Astrocyte (in vitro differentiated cells and primary cell): Measurements from ENCODE around the gene PRSS38. TPM values are rescaled to one million over a fixed set of nuclear protein-coding genes. Genes with fewer than 3 reads are reported as not detected.

ENCODE experiments used
- DNase-seq: peaks from one replicate; pipeline ENCODE4 v3.0.0-alpha.2; 2010; ENCODE audit warnings: low read depth
- FAIRE-seq: peaks from 2 replicates; lab custom pipeline; 2011; peaks lifted over from hg19 to GRCh38; lab: Jason Lieb, UNC
- H2AFZ ChIP-seq: 2 replicates; pipeline ENCODE4 v1.6.0; 2012; ENCODE audit warnings: low read depth, low read length, inconsistent platforms
- H3K27ac ChIP-seq: 2 replicates; pipeline ENCODE4 v1.5.1; 2011; ENCODE audit warnings: low read depth, low read length, inconsistent platforms
- H3K27me3 ChIP-seq: 2 replicates; pipeline ENCODE4 v1.6.0; 2011; ENCODE audit warnings: low read length, inconsistent platforms; ENCODE audit not compliant: insufficient read depth
- H3K36me3 ChIP-seq: 2 replicates; pipeline ENCODE4 v1.5.1; 2011; ENCODE audit warnings: low read length, inconsistent platforms; ENCODE audit not compliant: insufficient read depth
- H3K4me1 ChIP-seq: 2 replicates; pipeline ENCODE4 v1.5.1; 2011; ENCODE audit warnings: low read length, inconsistent platforms; ENCODE audit not compliant: insufficient read depth
- H3K4me2 ChIP-seq: 2 replicates; pipeline ENCODE4 v1.6.0; 2012; ENCODE audit warnings: low read length, inconsistent platforms
- H3K4me3 ChIP-seq: 2 replicates; pipeline ENCODE4 v1.5.1; 2011; ENCODE audit warnings: low read depth, mild to moderate bottlenecking, low read length, inconsistent platforms; ENCODE audit not compliant: insufficient read depth
- H3K79me2 ChIP-seq: 2 replicates; pipeline ENCODE4 v1.6.0; 2012; ENCODE audit warnings: mild to moderate bottlenecking, low read length, inconsistent platforms; ENCODE audit not compliant: insufficient read depth
- H3K9ac ChIP-seq: 2 replicates; pipeline ENCODE4 v1.6.0; 2012; ENCODE audit warnings: mild to moderate bottlenecking, low read length, inconsistent platforms
- H3K9me3 ChIP-seq: 2 replicates; pipeline ENCODE4 v1.5.1; 2012; ENCODE audit warnings: low read depth, mild to moderate bottlenecking, low read length, inconsistent platforms; ENCODE audit not compliant: insufficient read depth
- H4K20me1 ChIP-seq: 2 replicates; pipeline ENCODE4 v1.6.0; 2012; ENCODE audit warnings: low read length, inconsistent platforms; ENCODE audit not compliant: insufficient read depth
- H3K27ac Mint-ChIP-seq: one replicate; pipeline ENCODE4 v1.8.0; 2021; ENCODE audit warnings: mild to moderate bottlenecking, mixed read lengths; ENCODE audit not compliant: unreplicated experiment
- H3K27me3 Mint-ChIP-seq: one replicate; pipeline ENCODE4 v1.8.0; 2021; ENCODE audit warnings: low read depth, mixed read lengths; ENCODE audit not compliant: unreplicated experiment
- H3K36me3 Mint-ChIP-seq: one replicate; pipeline ENCODE4 v1.8.0; 2021; ENCODE audit warnings: low read depth, mixed read lengths; ENCODE audit not compliant: unreplicated experiment
- H3K4me1 Mint-ChIP-seq: one replicate; pipeline ENCODE4 v1.8.0; 2021; ENCODE audit warnings: low read depth, mixed read lengths; ENCODE audit not compliant: unreplicated experiment
- H3K4me3 Mint-ChIP-seq: one replicate; pipeline ENCODE4 v1.8.0; 2021; ENCODE audit warnings: mild to moderate bottlenecking, moderate library complexity, mixed read lengths; ENCODE audit not compliant: unreplicated experiment
- H3K9me3 Mint-ChIP-seq: one replicate; pipeline ENCODE4 v1.8.0; 2021; ENCODE audit warnings: mild to moderate bottlenecking, mixed read lengths; ENCODE audit not compliant: unreplicated experiment
- CTCF ChIP-seq: IDR thresholded peaks from 2 replicates; pipeline ENCODE4 v1.5.1; 2011; ENCODE audit warnings: low read depth, mild to moderate bottlenecking, inconsistent platforms, low read length, moderate library complexity; ENCODE audit not compliant: insufficient read depth
- EZH2 ChIP-seq: IDR thresholded peaks from 2 replicates; pipeline ENCODE4 v1.6.1; 2012; ENCODE audit warnings: mild to moderate bottlenecking, low read length, inconsistent platforms; ENCODE audit not compliant: insufficient read depth
- total RNA-seq: library from RNA; stranded (reverse); gene quantifications from 2 replicates; pipeline ENCODE4 v1.2.1, GENCODE V29; 2021

The PRSS38 gene
- total RNA-seq, 1 donor from 2014 or later, result not detected

GRCh38 chr1:227768640-227769039 lies 46.8 kb upstream of the PRSS38 start:
- H3K4me1 Mint-ChIP-seq, result peaks cover 18% of the 10 kb centered on the region
- Histone ChIP-seq H3K36me3 (peaks cover 18% of the 10 kb centered on the region), H3K27me3 (no peaks in the 10 kb centered on the region), H3K9me3 (no peaks in the 10 kb centered on the region), H3K79me2 (peaks cover 3% of the 10 kb centered on the region), H3K27ac (no peak overlapping the region), H4K20me1 (peaks cover 43% of the 10 kb centered on the region), H3K9ac (no peak overlapping the region), H2AFZ (no peak overlapping the region), H3K4me2 (no peak overlapping the region), H3K4me3 (no peak overlapping the region), H3K4me1 (peaks cover 5% of the 10 kb centered on the region)
- no peak overlapping the region for H3K4me3 Mint-ChIP-seq
- TF ChIP-seq CTCF (no peak), EZH2 (no peak)
- FAIRE-seq (no peak), DNase-seq (no peak)
- no peak overlapping the region for H3K27ac Mint-ChIP-seq
- peaks cover 31% of the 10 kb centered on the region for H3K36me3 Mint-ChIP-seq
- no peaks in the 10 kb centered on the region for H3K27me3 Mint-ChIP-seq
- H3K9me3 Mint-ChIP-seq, result no peaks in the 10 kb centered on the region

GRCh38 chr1:227769047-227769935 lies 46.2 kb upstream of the PRSS38 start:
- no peak overlapping the region for H3K27ac ChIP-seq
- H3K4me1 ChIP-seq, result peaks cover 4% of the 10 kb centered on the region
- H3K27ac Mint-ChIP-seq, result no peak overlapping the region
- H4K20me1 ChIP-seq, result peaks cover 37% of the 10 kb centered on the region
- no peaks in the 10 kb centered on the region for H3K9me3 ChIP-seq
- peaks cover 26% of the 10 kb centered on the region for H3K36me3 Mint-ChIP-seq
- H2AFZ ChIP-seq, result no peak overlapping the region
- DNase-seq, result no peak
- H3K36me3 ChIP-seq, result peaks cover 18% of the 10 kb centered on the region
- H3K4me1 Mint-ChIP-seq, result peaks cover 12% of the 10 kb centered on the region
- H3K4me3 ChIP-seq, result no peak overlapping the region
- H3K79me2 ChIP-seq, result peaks cover 2% of the 10 kb centered on the region
- no peak for TF ChIP-seq CTCF
- TF ChIP-seq EZH2, result no peak
- no peak overlapping the region for H3K4me2 ChIP-seq
- H3K27me3 Mint-ChIP-seq, result no peaks in the 10 kb centered on the region
- H3K4me3 Mint-ChIP-seq, result no peak overlapping the region
- no peak for FAIRE-seq
- H3K9me3 Mint-ChIP-seq, result no peaks in the 10 kb centered on the region
- H3K9ac ChIP-seq, result no peak overlapping the region
- no peaks in the 10 kb centered on the region for H3K27me3 ChIP-seq
